Measurements from ENCODE around the gene FNBP1L.
A peak's percentile ranks its signal among the peaks of the same experiment; 100 is the strongest.

FNBP1L gene

GRCh38 chr1:93537924-93538323, 90.0 kb downstream of the FNBP1L start:
- DNase-seq = no peak

GRCh38 chr1:93541045-93541444, 93.1 kb downstream of the FNBP1L start:
- DNase-seq = no peak

- no peak for DNase-seq
Measured at GRCh38 chr1:93542398-93542797, 94.5 kb downstream of the FNBP1L start.

- DNase-seq = no peak
Measured at GRCh38 chr1:93546162-93546863, 98.4 kb downstream of the FNBP1L start.

- no peak for DNase-seq
Measured at GRCh38 chr1:93549131-93549530, 101.2 kb downstream of the FNBP1L start.

GRCh38 chr1:93549811-93550210, 101.9 kb downstream of the FNBP1L start:
- DNase-seq = no peak

GRCh38 chr1:93552741-93553455, 105.0 kb downstream of the FNBP1L start:
- DNase-seq = peak in 1 of 2 experiments; percentile 55

GRCh38 chr1:93553886-93554490, 106.1 kb downstream of the FNBP1L start:
- DNase-seq = peak in 1 of 2 experiments; percentile 9

- DNase-seq = no peak
Measured at GRCh38 chr1:93554883-93555872, 107.3 kb downstream of the FNBP1L start.

- peak in 1 of 2 experiments; percentile 65 for DNase-seq
Measured at GRCh38 chr1:93556291-93556690, 108.4 kb downstream of the FNBP1L start.

GRCh38 chr1:93559045-93559444, 111.1 kb downstream of the FNBP1L start:
- DNase-seq = no peak

GRCh38 chr1:93559695-93560094, 111.8 kb downstream of the FNBP1L start:
- no peak for DNase-seq

GRCh38 chr1:93565496-93566206, 117.7 kb downstream of the FNBP1L start:
- DNase-seq = no peak

- DNase-seq = no peak
Measured at GRCh38 chr1:93566227-93566626, 118.3 kb downstream of the FNBP1L start.

- DNase-seq = no peak
Measured at GRCh38 chr1:93567255-93567918, 119.5 kb downstream of the FNBP1L start.

GRCh38 chr1:93569489-93569888, 121.6 kb downstream of the FNBP1L start:
- DNase-seq = no peak

GRCh38 chr1:93571623-93572310, 123.8 kb downstream of the FNBP1L start:
- DNase-seq = no peak

- DNase-seq = peak; percentile 26 to 49
Measured at GRCh38 chr1:93573940-93574469, 126.1 kb downstream of the FNBP1L start.

- no peak for DNase-seq
Measured at GRCh38 chr1:93574511-93574910, 126.6 kb downstream of the FNBP1L start.

GRCh38 chr1:93574991-93575390, 127.1 kb downstream of the FNBP1L start:
- DNase-seq = no peak

Measured in NCI-H446 (cell line).